KMS-11 (cell line): ENCODE results near the gene ABL2.

Source experiments
- H2AFZ ChIP-seq: fragments of 200-600 bp; sonication (generic); 2 replicates; pipeline ENCODE4 v1.6.1; 2016; ENCODE audit warnings: antibody characterized with exemption, mixed run types, low read depth
- H3K27ac ChIP-seq: fragments of 200-600 bp; sonication (generic); 2 replicates; pipeline ENCODE4 v1.6.1; 2016; ENCODE audit warnings: mild to moderate bottlenecking, mixed run types
- H3K27me3 ChIP-seq: fragments of 200-600 bp; sonication (generic); 2 replicates; pipeline ENCODE4 v1.6.1; 2017; ENCODE audit warnings: mild to moderate bottlenecking, low read depth, mixed run types, moderate library complexity; ENCODE audit not compliant: insufficient read depth
- H3K36me3 ChIP-seq: fragments of 200-600 bp; sonication (generic); 2 replicates; pipeline ENCODE4 v1.6.1; 2017; ENCODE audit warnings: mild to moderate bottlenecking, mixed run types; ENCODE audit not compliant: insufficient read depth
- H3K4me1 ChIP-seq: fragments of 200-600 bp; sonication (generic); 2 replicates; pipeline ENCODE4 v1.6.1; 2016; ENCODE audit warnings: mild to moderate bottlenecking, low read depth, mixed run types; ENCODE audit not compliant: poor library complexity, severe bottlenecking
- H3K4me2 ChIP-seq: fragments of 200-600 bp; sonication (generic); 2 replicates; pipeline ENCODE4 v1.7.0; 2016; ENCODE audit warnings: mild to moderate bottlenecking, mixed run types
- H3K4me3 ChIP-seq: fragments of 200-600 bp; sonication (generic); IDR thresholded peaks from 2 replicates; pipeline ENCODE4 v1.6.1; 2017; ENCODE audit warnings: low read depth, low read length, mixed read lengths; ENCODE audit not compliant: insufficient read depth
- H3K79me2 ChIP-seq: fragments of 200-600 bp; sonication (generic); 2 replicates; pipeline ENCODE4 v1.6.1; 2016; ENCODE audit warnings: low read depth, mixed run types; ENCODE audit not compliant: insufficient read depth
- H3K9ac ChIP-seq: fragments of 200-600 bp; sonication (generic); 2 replicates; pipeline ENCODE4 v1.6.1; 2016; ENCODE audit warnings: mild to moderate bottlenecking, mixed run types
- H4K20me1 ChIP-seq: fragments of 200-600 bp; sonication (generic); 2 replicates; pipeline ENCODE4 v1.6.1; 2016; ENCODE audit warnings: mild to moderate bottlenecking, mixed run types; ENCODE audit not compliant: insufficient read depth
- TF ChIP-seq, protein P1 (sequence below): fragments of 200-600 bp; sonication (generic); conservative IDR thresholded peaks from 2 replicates; pipeline ENCODE4 v1.6.1; 2017; ENCODE audit warnings: low read depth, mild to moderate bottlenecking, antibody characterized with exemption, low read length, moderate library complexity, mixed read lengths

The ABL2 gene

GRCh38 chr1:179115181-179115580, 114.3 kb downstream of the ABL2 start:
- Histone ChIP-seq H3K4me1 (no peaks in the 10 kb centered on the region), H3K79me2 (no peaks in the 10 kb centered on the region), H4K20me1 (no peaks in the 10 kb centered on the region), H3K9ac (no peak overlapping the region), H3K27me3 (no peaks in the 10 kb centered on the region), H3K4me3 (no peak overlapping the region), H2AFZ (no peak overlapping the region), H3K27ac (no peak overlapping the region), H3K4me2 (no peak overlapping the region), H3K36me3 (no peaks in the 10 kb centered on the region; the same call in none of the 2 replicates)
- TF ChIP-seq, protein P1, sequence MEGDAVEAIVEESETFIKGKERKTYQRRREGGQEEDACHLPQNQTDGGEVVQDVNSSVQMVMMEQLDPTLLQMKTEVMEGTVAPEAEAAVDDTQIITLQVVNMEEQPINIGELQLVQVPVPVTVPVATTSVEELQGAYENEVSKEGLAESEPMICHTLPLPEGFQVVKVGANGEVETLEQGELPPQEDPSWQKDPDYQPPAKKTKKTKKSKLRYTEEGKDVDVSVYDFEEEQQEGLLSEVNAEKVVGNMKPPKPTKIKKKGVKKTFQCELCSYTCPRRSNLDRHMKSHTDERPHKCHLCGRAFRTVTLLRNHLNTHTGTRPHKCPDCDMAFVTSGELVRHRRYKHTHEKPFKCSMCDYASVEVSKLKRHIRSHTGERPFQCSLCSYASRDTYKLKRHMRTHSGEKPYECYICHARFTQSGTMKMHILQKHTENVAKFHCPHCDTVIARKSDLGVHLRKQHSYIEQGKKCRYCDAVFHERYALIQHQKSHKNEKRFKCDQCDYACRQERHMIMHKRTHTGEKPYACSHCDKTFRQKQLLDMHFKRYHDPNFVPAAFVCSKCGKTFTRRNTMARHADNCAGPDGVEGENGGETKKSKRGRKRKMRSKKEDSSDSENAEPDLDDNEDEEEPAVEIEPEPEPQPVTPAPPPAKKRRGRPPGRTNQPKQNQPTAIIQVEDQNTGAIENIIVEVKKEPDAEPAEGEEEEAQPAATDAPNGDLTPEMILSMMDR: no peak

DNA sequence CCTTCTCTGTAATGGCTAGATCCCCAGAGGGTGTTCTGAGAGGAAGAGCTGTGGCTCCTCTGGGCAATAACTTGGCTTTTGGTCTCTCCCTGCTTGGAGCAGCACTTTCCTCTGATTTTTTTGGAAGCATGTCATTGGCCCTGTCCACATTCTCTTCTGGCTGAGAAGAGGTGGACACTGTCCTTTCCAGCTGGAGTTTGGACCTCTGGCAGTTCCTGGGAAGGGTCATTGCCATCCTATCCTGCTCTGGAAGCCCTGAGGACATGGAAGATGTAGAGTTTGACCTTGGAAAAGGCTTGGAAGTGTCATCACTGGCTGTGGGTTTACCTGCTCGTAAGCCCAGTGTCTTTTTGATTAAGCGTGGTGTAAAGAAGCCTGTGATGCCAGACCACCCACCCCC, 120.8 kb downstream of the ABL2 start:
- H3K27ac ChIP-seq: no peak overlapping the region
- H3K36me3 ChIP-seq: no peaks in the 10 kb centered on the region; the same call in 1 of the 2 replicates
- no peak overlapping the region for H3K4me3 ChIP-seq
- no peak overlapping the region for H3K9ac ChIP-seq
- no peak overlapping the region for H2AFZ ChIP-seq
- no peak overlapping the region for H3K4me2 ChIP-seq
- H3K27me3 ChIP-seq: no peaks in the 10 kb centered on the region
- TF ChIP-seq, protein P1: no peak
- no peaks in the 10 kb centered on the region for H3K4me1 ChIP-seq
- H3K79me2 ChIP-seq: no peaks in the 10 kb centered on the region
- H4K20me1 ChIP-seq: no peaks in the 10 kb centered on the region

DNA sequence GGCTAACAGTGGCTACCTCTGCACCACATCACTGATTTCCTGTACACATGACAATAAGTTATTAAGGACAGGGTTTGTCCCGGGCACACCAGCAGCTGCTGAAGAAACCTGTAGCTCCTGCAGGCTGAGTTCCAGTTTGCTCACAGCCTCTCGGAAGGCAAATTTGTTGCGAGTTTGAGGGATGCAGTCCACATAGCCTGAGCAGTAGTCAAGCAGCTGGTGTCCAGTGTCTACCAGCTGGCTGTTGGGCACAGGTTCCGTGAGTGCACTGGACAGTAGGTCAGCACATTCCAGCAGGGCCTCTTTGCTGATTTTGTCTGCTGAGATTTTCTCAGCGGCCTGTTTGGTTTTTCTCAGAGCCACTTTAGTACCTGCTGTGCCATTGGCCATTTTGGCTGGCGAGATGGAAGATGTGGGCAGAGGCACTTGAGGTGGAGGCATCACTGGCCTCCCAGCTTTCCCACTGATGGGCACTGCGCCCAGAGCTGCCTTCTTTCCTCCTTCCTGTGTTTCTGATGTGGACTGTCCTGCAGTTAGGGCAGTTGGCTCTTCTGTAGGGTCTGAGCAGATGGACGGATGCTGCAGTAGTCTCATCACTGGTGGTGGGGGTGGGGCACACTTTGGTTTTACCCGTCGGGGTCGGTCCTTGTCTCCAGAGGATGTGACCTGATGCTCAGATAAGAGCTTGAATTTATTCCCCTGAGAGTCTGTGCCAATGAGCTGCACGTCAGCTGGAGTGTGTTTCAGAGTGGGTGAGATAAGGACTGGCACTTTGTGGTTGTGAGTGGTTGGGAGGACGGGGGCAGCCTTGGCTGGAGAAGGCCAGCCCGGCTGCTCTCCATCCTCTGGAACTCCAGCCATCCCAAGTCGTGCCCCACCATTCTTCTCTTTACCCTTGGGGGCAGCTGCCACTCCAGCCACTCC, 121.5 kb downstream of the ABL2 start:
- H3K9ac ChIP-seq: no peak overlapping the region
- no peaks in the 10 kb centered on the region for H4K20me1 ChIP-seq
- H2AFZ ChIP-seq: no peak overlapping the region
- H3K27ac ChIP-seq: no peak overlapping the region
- no peaks in the 10 kb centered on the region for H3K4me1 ChIP-seq
- no peak overlapping the region for H3K4me3 ChIP-seq
- no peaks in the 10 kb centered on the region for H3K79me2 ChIP-seq
- H3K36me3 ChIP-seq: no peaks in the 10 kb centered on the region; the same call in 1 of the 2 replicates
- H3K4me2 ChIP-seq: no peak overlapping the region
- TF ChIP-seq, protein P1: no peak
- no peaks in the 10 kb centered on the region for H3K27me3 ChIP-seq

DNA sequence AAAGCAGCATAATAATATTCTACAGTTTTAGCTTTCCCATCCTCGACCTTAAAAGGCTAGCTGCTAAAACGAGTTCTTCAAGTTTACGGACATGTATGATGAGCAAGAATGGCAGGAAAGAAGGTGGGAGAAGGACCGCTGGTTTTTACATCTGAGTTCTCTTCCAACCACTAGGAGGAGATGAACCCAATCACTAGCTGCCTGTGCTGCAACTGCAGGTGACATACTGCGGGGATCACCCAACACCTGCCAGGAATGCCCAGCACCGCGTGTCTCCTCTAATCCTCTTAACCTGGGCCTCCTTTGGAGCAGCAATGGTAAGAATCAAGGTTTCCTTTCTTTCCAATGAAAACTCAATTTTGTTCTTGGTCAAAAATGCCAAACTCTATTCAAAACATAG, 124.1 kb downstream of the ABL2 start:
- no peak overlapping the region for H3K4me2 ChIP-seq
- TF ChIP-seq, protein P1: peak; percentile 52; the same call in 1 of the 2 replicates
- H3K9ac ChIP-seq: no peak overlapping the region
- no peaks in the 10 kb centered on the region for H4K20me1 ChIP-seq
- H3K4me1 ChIP-seq: no peaks in the 10 kb centered on the region
- no peaks in the 10 kb centered on the region for H3K27me3 ChIP-seq
- no peak overlapping the region for H3K4me3 ChIP-seq
- no peaks in the 10 kb centered on the region for H3K36me3 ChIP-seq
- H3K27ac ChIP-seq: no peak overlapping the region
- no peaks in the 10 kb centered on the region for H3K79me2 ChIP-seq
- H2AFZ ChIP-seq: no peak overlapping the region
